ENCODE results near the gene MYRIP. TPM values are rescaled to one million over a fixed set of nuclear protein-coding genes. Genes with fewer than 3 reads are reported as not detected.

MYRIP gene
- total RNA-seq, 1 experiment from 2014 or later: 0.44 TPM

- no TSS peak for BruUV-seq (replicated peaks)
- DNase-seq (ENCODE audit: low read depth, low spot score): no peak
- Histone ChIP-seq H3K4me1 (ENCODE audit: control insufficient read depth in 1 of 2, insufficient read depth in 2 of 2, low read length in 2 of 2) (no peaks in the 10 kb centered on the region), H3K9ac (ENCODE audit: low read length) (no peak overlapping the region), H3K79me2 (ENCODE audit: insufficient read depth, low read length) (no peaks in the 10 kb centered on the region), H3K4me2 (ENCODE audit: low read length) (no peak overlapping the region), H3K27ac (ENCODE audit: low read depth, low read length) (no peak overlapping the region), H2AFZ (ENCODE audit: low read depth, low read length, poor library complexity, severe bottlenecking) (no peak overlapping the region), H3K36me3 (ENCODE audit: control insufficient read depth in 1 of 2, insufficient read depth in 2 of 2, low read length in 2 of 2) (no peaks in the 10 kb centered on the region), H3K27me3 (ENCODE audit: insufficient read depth, low read length) (no peaks in the 10 kb centered on the region), H3K9me2 (ENCODE audit: insufficient read depth) (no peaks in the 10 kb centered on the region), H3K9me3 (ENCODE audit: control insufficient read depth in 1 of 2, insufficient read depth in 1 of 2, low read depth in 1 of 2, low read length in 2 of 2) (no peaks in the 10 kb centered on the region), H3K4me3 (replicated peaks in 1 of 2; ENCODE audit: low read depth in 1 of 2, low read length in 2 of 2) (no peak overlapping the region), H4K20me1 (ENCODE audit: insufficient read depth) (no peaks in the 10 kb centered on the region)
- TF ChIP-seq CEBPB (IDR thresholded peaks at IDR 0.05; ENCODE audit: low read depth) (no peak), ZBTB33 (IDR thresholded peaks at IDR 0.05; ENCODE audit: extremely low read depth, insufficient replicate concordance, low read length) (no peak), EZH2phosphoT487 (IDR thresholded peaks at IDR 0.05; ENCODE audit: borderline replicate concordance) (no peak), ELF1 (IDR thresholded peaks at IDR 0.05; ENCODE audit: borderline replicate concordance, low read depth) (no peak), POLR2A (IDR thresholded peaks at IDR 0.05; ENCODE audit: borderline replicate concordance, extremely low read depth, insufficient read depth, insufficient read length) (no peak), EGR1 (IDR thresholded peaks at IDR 0.05; ENCODE audit: low read depth) (no peak)
- TF ChIP-seq, protein P1, sequence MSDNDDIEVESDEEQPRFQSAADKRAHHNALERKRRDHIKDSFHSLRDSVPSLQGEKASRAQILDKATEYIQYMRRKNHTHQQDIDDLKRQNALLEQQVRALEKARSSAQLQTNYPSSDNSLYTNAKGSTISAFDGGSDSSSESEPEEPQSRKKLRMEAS (IDR thresholded peaks at IDR 0.05): no peak
- RAD21 ChIA-PET (ENCODE audit: low non-redundant PET in 1 of 2, low total read pairs in 2 of 2, uncharacterized antibody in 2 of 2, unreplicated experiment in 2 of 2): no interaction called here
- CTCF ChIA-PET: no interaction called here
- intact Hi-C loops (cut with micrococcal nuclease): no loop called here
- POLR2A ChIA-PET: no interaction called here
- no peak for ATAC-seq
These were observed 351.5 kb downstream of the MYRIP start for GRCh38 chr3:40160933-40161332.

- ChIA-PET CTCF (no interaction called here), POLR2A (no interaction called here), RAD21 (ENCODE audit: low non-redundant PET in 1 of 2, low total read pairs in 2 of 2, uncharacterized antibody in 2 of 2, unreplicated experiment in 2 of 2) (no interaction called here)
- Histone ChIP-seq H3K9me3 (ENCODE audit: control insufficient read depth in 1 of 2, insufficient read depth in 1 of 2, low read depth in 1 of 2, low read length in 2 of 2) (no peaks in the 10 kb centered on the region), H3K9ac (ENCODE audit: low read length) (no peak overlapping the region), H3K4me3 (replicated peaks in 1 of 2; ENCODE audit: low read depth in 1 of 2, low read length in 2 of 2) (no peak overlapping the region), H2AFZ (ENCODE audit: low read depth, low read length, poor library complexity, severe bottlenecking) (no peak overlapping the region), H3K4me1 (ENCODE audit: control insufficient read depth in 1 of 2, insufficient read depth in 2 of 2, low read length in 2 of 2) (no peaks in the 10 kb centered on the region), H3K36me3 (ENCODE audit: control insufficient read depth in 1 of 2, insufficient read depth in 2 of 2, low read length in 2 of 2) (no peaks in the 10 kb centered on the region), H3K27ac (ENCODE audit: low read depth, low read length) (no peak overlapping the region), H4K20me1 (ENCODE audit: insufficient read depth) (no peaks in the 10 kb centered on the region), H3K79me2 (ENCODE audit: insufficient read depth, low read length) (no peaks in the 10 kb centered on the region), H3K9me2 (ENCODE audit: insufficient read depth) (no peaks in the 10 kb centered on the region), H3K27me3 (ENCODE audit: insufficient read depth, low read length) (no peaks in the 10 kb centered on the region), H3K4me2 (ENCODE audit: low read length) (no peak overlapping the region)
- DNase-seq (ENCODE audit: low read depth, low spot score) (no peak), ATAC-seq (no peak)
- intact Hi-C loops (cut with micrococcal nuclease): no loop called here
- BruUV-seq (replicated peaks): no TSS peak
- no peak for TF ChIP-seq ZBTB33 (IDR thresholded peaks at IDR 0.05; ENCODE audit: extremely low read depth, insufficient replicate concordance, low read length)
These were observed 353.2 kb downstream of the MYRIP start for GRCh38 chr3:40162616-40163015.

All from HCT116 (cell line).